ENCODE measurements around the gene PIH1D1. TPM values are rescaled to one million over a fixed set of nuclear protein-coding genes. Genes with fewer than 3 reads are reported as not detected.

PIH1D1 gene
- total RNA-seq, 1 experiment from 2014 or later = 148 TPM

DNA sequence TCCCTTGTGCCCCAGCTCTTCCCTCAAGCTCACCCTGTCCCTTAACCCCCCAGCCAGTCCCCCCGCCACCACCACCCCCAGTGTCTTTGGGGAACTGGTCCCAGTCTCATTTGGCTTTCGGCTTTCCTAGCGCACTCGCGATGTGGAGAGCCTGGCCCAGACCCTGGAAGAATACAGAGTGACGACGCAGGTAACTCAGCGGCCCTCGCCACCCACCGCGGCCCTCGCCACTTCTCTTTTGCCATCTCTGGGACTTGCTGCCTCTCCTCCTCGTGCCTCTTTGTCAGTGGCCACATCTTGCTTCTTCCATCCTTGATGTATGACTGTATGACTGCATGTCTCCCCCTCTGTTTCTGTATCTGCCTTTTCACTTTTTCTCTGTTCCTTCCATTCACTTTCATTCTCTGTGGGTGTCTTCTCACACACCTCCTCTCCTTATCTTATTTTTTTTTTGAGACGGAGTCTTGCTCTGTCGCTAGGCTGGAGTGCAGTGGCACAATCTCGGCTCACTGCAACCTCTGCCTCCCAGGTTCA, 44.1 kb downstream of the PIH1D1 start:
- DNase-seq (ENCODE audit: low spot score) = no peak
- in situ Hi-C loops (cut with HindIII; ENCODE audit: low sequenced_read_pairs) = no loop called here

- in situ Hi-C loops (cut with HindIII; ENCODE audit: low sequenced_read_pairs) = no loop called here
- DNase-seq (ENCODE audit: low spot score) = no peak
Observed at GRCh38 chr19:49407079-49407478, 44.5 kb downstream of the PIH1D1 start.

DNA sequence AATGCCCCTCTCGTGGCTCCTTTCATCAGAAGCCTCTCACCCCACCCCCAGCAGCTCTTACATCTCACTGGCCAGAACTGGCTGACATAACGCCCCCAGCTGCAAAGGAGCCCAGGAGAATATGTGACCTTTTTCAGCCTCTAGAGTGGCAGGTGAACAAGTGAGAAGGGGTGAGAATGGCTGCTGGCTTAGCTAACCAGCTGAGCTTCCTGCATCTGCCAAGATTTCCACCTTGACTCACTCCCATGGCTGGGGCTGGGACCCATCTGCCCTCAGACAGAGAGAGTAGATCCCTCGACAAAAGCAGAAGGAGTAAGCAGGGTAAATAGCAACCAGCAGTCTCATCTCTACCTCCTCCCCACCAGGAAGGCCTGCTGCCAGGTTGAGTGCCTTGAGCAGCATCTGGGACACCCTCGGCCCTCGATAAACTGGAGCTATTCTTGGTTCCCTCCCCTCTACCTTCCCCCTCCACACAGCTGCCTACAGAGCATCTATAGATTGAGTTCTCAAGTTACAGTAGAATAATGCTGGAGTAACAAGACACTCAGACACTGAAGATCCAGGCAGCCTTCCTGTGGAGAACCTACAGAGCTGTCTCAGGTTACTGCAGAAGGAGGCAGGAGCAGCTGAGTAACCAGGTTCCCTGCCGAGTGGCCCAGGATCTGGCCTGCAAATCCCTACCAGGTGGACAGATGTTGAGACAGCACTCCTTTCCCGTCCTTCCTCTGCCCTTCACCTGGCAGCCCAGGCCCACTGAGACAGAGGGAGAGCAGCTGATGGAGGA, 48.0 kb downstream of the PIH1D1 start:
- in situ Hi-C loops (cut with HindIII; ENCODE audit: low sequenced_read_pairs) = no loop called here
- DNase-seq (ENCODE audit: low spot score) = peak; percentile 32

DNA sequence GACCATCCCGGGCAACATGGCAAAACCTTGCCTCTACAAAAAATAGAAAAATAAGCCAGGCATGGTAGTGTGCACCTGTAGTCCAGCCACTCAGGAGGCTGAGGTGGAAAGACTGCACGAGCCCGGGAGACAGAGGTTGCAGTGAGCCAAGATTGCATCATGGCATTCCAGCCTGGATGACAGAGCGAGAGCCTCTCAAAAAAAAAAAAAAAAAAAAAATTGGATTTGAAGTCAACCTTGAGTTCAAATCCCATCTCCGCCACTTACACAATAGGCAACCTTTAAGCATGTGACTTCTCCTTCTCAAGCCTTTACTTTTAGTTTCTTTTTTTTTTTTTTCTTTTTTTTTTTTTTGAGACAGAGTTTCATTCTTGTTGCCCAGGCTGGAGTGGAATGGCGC, 51.6 kb downstream of the PIH1D1 start:
- in situ Hi-C loops (cut with HindIII; ENCODE audit: low sequenced_read_pairs) = no loop called here

GRCh38 chr19:49398931-49399330, 52.7 kb downstream of the PIH1D1 start:
- peak; percentile 68 for DNase-seq (ENCODE audit: low spot score)
- in situ Hi-C loops (cut with HindIII; ENCODE audit: low sequenced_read_pairs) = no loop called here

More for the DNA sequence above, 51.6 kb downstream of the PIH1D1 start:
- DNase-seq (ENCODE audit: low spot score) = no peak

- peak; percentile 23 for DNase-seq (ENCODE audit: low spot score)
- in situ Hi-C loops (cut with HindIII; ENCODE audit: low sequenced_read_pairs) = no loop called here
Observed at GRCh38 chr19:49398001-49398615, 53.5 kb downstream of the PIH1D1 start.

DNA sequence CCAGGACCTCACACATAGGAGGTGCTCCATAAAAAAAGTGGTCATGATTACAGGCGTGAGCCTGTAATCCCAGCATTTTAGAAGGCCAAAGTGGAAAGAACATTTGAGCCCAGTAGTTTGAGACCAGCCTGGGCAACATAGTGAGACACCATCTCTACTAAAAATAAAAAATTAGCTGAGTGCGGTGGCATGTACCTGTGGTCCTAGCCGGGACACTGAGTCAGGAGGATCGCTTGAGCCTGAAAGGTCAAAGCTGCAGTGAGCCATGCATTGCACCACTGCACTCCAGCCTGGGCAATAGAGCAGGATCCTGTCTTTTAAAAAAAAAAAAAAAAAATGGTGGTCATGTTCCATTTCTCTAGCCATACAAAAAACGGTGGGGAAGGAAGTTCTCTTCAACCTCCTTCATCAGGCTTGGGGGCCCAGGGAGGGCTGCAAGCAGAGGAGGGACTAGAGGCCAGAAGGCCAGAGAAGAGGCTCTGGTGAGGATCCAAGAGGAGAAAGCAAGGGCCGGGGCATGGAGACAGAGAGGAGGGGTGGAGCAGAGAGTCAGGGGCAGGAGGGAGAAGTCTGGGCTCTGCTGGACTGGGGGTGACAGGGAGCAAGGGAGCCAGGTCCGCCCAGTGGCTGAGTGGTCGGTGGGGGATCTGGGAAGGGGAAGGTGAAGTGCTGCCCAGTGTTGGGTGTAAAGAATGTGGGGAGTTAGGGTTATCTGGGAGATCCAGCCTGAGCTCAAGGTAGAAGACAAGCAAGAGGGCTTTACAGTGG, 54.7 kb downstream of the PIH1D1 start:
- DNase-seq (ENCODE audit: low spot score) = no peak
- in situ Hi-C loops (cut with HindIII; ENCODE audit: low sequenced_read_pairs) = no loop called here

Other genes with a start within 250 kb of the PIH1D1 start
- gene SLC6A16, start 126.6 kb downstream of the PIH1D1 start, total RNA-seq (2014; rRNA removed; shearing (Covaris generic)) = 6.6 TPM in 1 of 2 replicates, not detected in the other
- not detected in 2 replicates for gene CD37, start 116.4 kb downstream of the PIH1D1 start, total RNA-seq (2014; rRNA removed; shearing (Covaris generic))
- 30.2 and 33.2 TPM in 2 replicates for gene TEAD2, start 89.4 kb downstream of the PIH1D1 start, total RNA-seq (2014; rRNA removed; shearing (Covaris generic))
- 6.2 and 7.3 TPM in 2 replicates for gene DKKL1, start 87.9 kb downstream of the PIH1D1 start, total RNA-seq (2014; rRNA removed; shearing (Covaris generic))
- gene KASH5, start 63.6 kb downstream of the PIH1D1 start, total RNA-seq (2014; rRNA removed; shearing (Covaris generic)) = not detected in 2 replicates
- gene PTH2, start 28.4 kb downstream of the PIH1D1 start, total RNA-seq (2014; rRNA removed; shearing (Covaris generic)) = not detected in 2 replicates
- gene GFY, start 26.4 kb downstream of the PIH1D1 start, total RNA-seq (2014; rRNA removed; shearing (Covaris generic)) = 0.55 and 1.3 TPM in 2 replicates
- gene SLC17A7, start 10.3 kb downstream of the PIH1D1 start, total RNA-seq (2014; rRNA removed; shearing (Covaris generic)) = 3.1 and 7.0 TPM in 2 replicates
- 50.9 and 65.6 TPM in 2 replicates for gene ALDH16A1, start 1.4 kb upstream of the PIH1D1 start, total RNA-seq (2014; rRNA removed; shearing (Covaris generic))
- 0.74 TPM in 1 of 2 replicates, not detected in the other for gene FLT3LG, start 22.4 kb upstream of the PIH1D1 start, total RNA-seq (2014; rRNA removed; shearing (Covaris generic))
- 2,624 and 3,787 TPM in 2 replicates for gene RPL13A, start 35.8 kb upstream of the PIH1D1 start, total RNA-seq (2014; rRNA removed; shearing (Covaris generic))
- gene RPS11, start 44.6 kb upstream of the PIH1D1 start, total RNA-seq (2014; rRNA removed; shearing (Covaris generic)) = 2,371 and 2,995 TPM in 2 replicates
- 29.8 and 35.9 TPM in 2 replicates for gene FCGRT, start 60.8 kb upstream of the PIH1D1 start, total RNA-seq (2014; rRNA removed; shearing (Covaris generic))
- gene RCN3, start 76.2 kb upstream of the PIH1D1 start, total RNA-seq (2014; rRNA removed; shearing (Covaris generic)) = 0.74 and 10.8 TPM in 2 replicates
- 69.6 and 97.3 TPM in 2 replicates for gene NOSIP, start 128.7 kb upstream of the PIH1D1 start, total RNA-seq (2014; rRNA removed; shearing (Covaris generic))
- gene PRRG2, start 129.5 kb upstream of the PIH1D1 start, total RNA-seq (2014; rRNA removed; shearing (Covaris generic)) = 1.9 TPM in 1 of 2 replicates, not detected in the other
- 0.49 and 3.0 TPM in 2 replicates for gene PRR12, start 139.4 kb upstream of the PIH1D1 start, total RNA-seq (2014; rRNA removed; shearing (Covaris generic))
- gene RRAS, start 188.3 kb upstream of the PIH1D1 start, total RNA-seq (2014; rRNA removed; shearing (Covaris generic)) = 116 and 140 TPM in 2 replicates
- 22.3 and 25.2 TPM in 2 replicates for gene SCAF1, start 190.4 kb upstream of the PIH1D1 start, total RNA-seq (2014; rRNA removed; shearing (Covaris generic))
- gene IRF3, start 214.0 kb upstream of the PIH1D1 start, total RNA-seq (2014; rRNA removed; shearing (Covaris generic)) = 56.7 and 59.6 TPM in 2 replicates
- gene BCL2L12, start 214.1 kb upstream of the PIH1D1 start, total RNA-seq (2014; rRNA removed; shearing (Covaris generic)) = 8.1 and 13.9 TPM in 2 replicates
- gene PRMT1, start 225.5 kb upstream of the PIH1D1 start, total RNA-seq (2014; rRNA removed; shearing (Covaris generic)) = 633 and 640 TPM in 2 replicates
- gene ADM5, start 237.8 kb upstream of the PIH1D1 start, total RNA-seq (2014; rRNA removed; shearing (Covaris generic)) = 1.1 and 1.7 TPM in 2 replicates
- 38.8 and 54.5 TPM in 2 replicates for gene CPT1C, start 239.3 kb upstream of the PIH1D1 start, total RNA-seq (2014; rRNA removed; shearing (Covaris generic))